GM19438 (cell line): ENCODE data around the gene KCNIP4.
"Not testable (repeated sequence)": the region's sequence is repeated elsewhere in the genome, so short reads cannot be mapped to it uniquely, and the experiment has no call there.

Source experiments
- ATAC-seq: cut with Tn5 transposase; IDR thresholded peaks from one replicate; pipeline ENCODE4 v1.9.1; 2021; ENCODE audit warnings: low read depth; ENCODE audit not compliant: unreplicated experiment

Gene KCNIP4

GRCh38 chr4:21948347-21949072 lies at the start of gene KCNIP4:
KCNIP4 (minus strand) TSS chr4:21948772.
- no peak for ATAC-seq

- not testable (repeated sequence) for ATAC-seq
These were observed 48.0 kb upstream of the KCNIP4 start for GRCh38 chr4:21996618-21997017.

GRCh38 chr4:21992330-21992729 lies 43.8 kb upstream of the KCNIP4 start:
- no peak for ATAC-seq

- no peak for ATAC-seq
These were observed 43.0 kb upstream of the KCNIP4 start for GRCh38 chr4:21991562-21991961.

- ATAC-seq, result no peak
These were observed 42.5 kb upstream of the KCNIP4 start for GRCh38 chr4:21991050-21991449.

GRCh38 chr4:21989351-21989750 lies 40.8 kb upstream of the KCNIP4 start:
- no peak for ATAC-seq

GRCh38 chr4:21986307-21986706 lies 37.7 kb upstream of the KCNIP4 start:
- ATAC-seq, result no peak

- ATAC-seq, result no peak
These were observed 33.5 kb upstream of the KCNIP4 start for GRCh38 chr4:21982087-21982486.

GRCh38 chr4:21979196-21979595 lies 30.6 kb upstream of the KCNIP4 start:
- no peak for ATAC-seq

- ATAC-seq, result no peak
These were observed 27.6 kb upstream of the KCNIP4 start for GRCh38 chr4:21976166-21976565.

- no peak for ATAC-seq
These were observed 25.3 kb upstream of the KCNIP4 start for GRCh38 chr4:21973850-21974249.

GRCh38 chr4:21964762-21965319 lies 16.3 kb upstream of the KCNIP4 start:
- ATAC-seq, result no peak

- no peak for ATAC-seq
These were observed 14.1 kb upstream of the KCNIP4 start for GRCh38 chr4:21962691-21963090.

- no peak for ATAC-seq
These were observed 12.2 kb upstream of the KCNIP4 start for GRCh38 chr4:21960793-21961192.

- no peak for ATAC-seq
These were observed 6.3 kb upstream of the KCNIP4 start for GRCh38 chr4:21954916-21955315.

GRCh38 chr4:21953653-21954052 lies 5.1 kb upstream of the KCNIP4 start:
- no peak for ATAC-seq

GRCh38 chr4:21952549-21952948 lies 4.0 kb upstream of the KCNIP4 start:
- no peak for ATAC-seq

GRCh38 chr4:21949073-21949457 lies 493 bp upstream of the KCNIP4 start:
- no peak for ATAC-seq

- no peak for ATAC-seq
These were observed 703 bp downstream of the KCNIP4 start for GRCh38 chr4:21947791-21948346.

GRCh38 chr4:21946858-21947257 lies 1.7 kb downstream of the KCNIP4 start:
- no peak for ATAC-seq

- ATAC-seq, result no peak
These were observed 26.9 kb downstream of the KCNIP4 start for GRCh38 chr4:21921526-21922180.

- no peak for ATAC-seq
These were observed 32.8 kb downstream of the KCNIP4 start for GRCh38 chr4:21915761-21916160.
